Measurements from ENCODE around the gene DHDDS. TPM values are rescaled to one million over a fixed set of nuclear protein-coding genes. Genes with fewer than 3 reads are reported as not detected.

Gene DHDDS
- total RNA-seq, 3 donors from 2014 or later = 72.9 to 137 (median 118) TPM

GRCh38 chr1:26404641-26405040 is 27.5 kb upstream of the DHDDS start:
- Histone ChIP-seq H3K4me3 (no peak overlapping the region), H3K4me1 (ENCODE audit: low read depth) (no peaks in the 10 kb centered on the region), H3K9me3 (no peaks in the 10 kb centered on the region), H3K36me3 (ENCODE audit: low read depth) (no peaks in the 10 kb centered on the region)
- intact Hi-C loops (cut with DNase I, micrococcal nuclease) = no loop called here
- ATAC-seq (no peak), DNase-seq (no peak)
- TF ChIP-seq CTCF (IDR thresholded peaks at IDR 0.05) = no peak

GRCh38 chr1:26405281-26405915 is 26.7 kb upstream of the DHDDS start:
- ATAC-seq (no peak), DNase-seq (no peak)
- Histone ChIP-seq H3K36me3 (ENCODE audit: low read depth) (no peaks in the 10 kb centered on the region), H3K4me1 (ENCODE audit: low read depth) (no peaks in the 10 kb centered on the region), H3K9me3 (no peaks in the 10 kb centered on the region), H3K4me3 (no peak overlapping the region)
- intact Hi-C loops (cut with DNase I, micrococcal nuclease) = no loop called here
- TF ChIP-seq CTCF (IDR thresholded peaks at IDR 0.05) = no peak

- ATAC-seq (peak; percentile 83), DNase-seq (peak; percentile 57 to 83 (median 82))
- TF ChIP-seq CTCF (IDR thresholded peaks at IDR 0.05) = no peak
- Histone ChIP-seq H3K36me3 (ENCODE audit: low read depth) (no peaks in the 10 kb centered on the region), H3K9me3 (no peaks in the 10 kb centered on the region), H3K4me3 (no peak overlapping the region), H3K4me1 (ENCODE audit: low read depth) (no peaks in the 10 kb centered on the region)
- intact Hi-C loops (cut with DNase I, micrococcal nuclease) = no loop called here
These were observed 23.5 kb upstream of the DHDDS start for GRCh38 chr1:26408604-26409003.

- no peak for TF ChIP-seq CTCF (IDR thresholded peaks at IDR 0.05)
- Histone ChIP-seq H3K4me3 (no peak overlapping the region), H3K9me3 (no peaks in the 10 kb centered on the region), H3K4me1 (ENCODE audit: low read depth) (no peaks in the 10 kb centered on the region), H3K36me3 (ENCODE audit: low read depth) (no peaks in the 10 kb centered on the region)
- DNase-seq (no peak), ATAC-seq (no peak)
- intact Hi-C loops (cut with DNase I, micrococcal nuclease) = no loop called here
These were observed 22.8 kb upstream of the DHDDS start for GRCh38 chr1:26409191-26409807.

- DNase-seq (no peak), ATAC-seq (no peak)
- Histone ChIP-seq H3K4me3 (no peak within 1 kb of the TSS), H3K36me3 (ENCODE audit: low read depth) (no peaks in the 10 kb centered on the region), H3K4me1 (ENCODE audit: low read depth) (no peaks in the 10 kb centered on the region), H3K9me3 (no peaks in the 10 kb centered on the region)
- no peak for TF ChIP-seq CTCF (IDR thresholded peaks at IDR 0.05)
- intact Hi-C loops (cut with DNase I, micrococcal nuclease) = no loop called here
These were observed 21.2 kb upstream of the DHDDS start, which contains the start of gene LIN28A for GRCh38 chr1:26410706-26411623. TSS of gene LIN28A (plus strand) at chr1:26410817. CDS start at chr1:26410892, 75 bp downstream.
